IMR-90 (cell line): Measurements from ENCODE around the gene INF2. TPM values are rescaled to one million over a fixed set of nuclear protein-coding genes. Genes with fewer than 3 reads are reported as not detected.

ENCODE experiments used
- ATAC-seq: fragments of 200-7000 bp; cut with Tn5 transposase; 2 replicates; pipeline ENCODE4 v1.9.1; 2020; ENCODE audit warnings: low read depth, mild to moderate bottlenecking, moderate library complexity
- BruUV-seq: library from RNA; stranded (reverse); fragments of 400-500 nt; replicated peaks from 2 replicates; lab custom pipeline; 2021; lab: Mats Ljungman, UMichigan
- CTCF ChIA-PET: fragments of 300-600 bp; formaldehyde crosslinking; extraction: SDS; loops from one replicate; lab custom pipeline; 2021; ENCODE audit warnings: antibody characterized with exemption; lab: Yijun Ruan, JAX
- POLR2A ChIA-PET: fragments of 300-600 bp; sonication (Branson Sonifier 250); formaldehyde crosslinking; loops from one replicate; lab custom pipeline; 2022; ENCODE audit warnings: antibody characterized with exemption; ENCODE audit not compliant: unreplicated experiment; lab: Charles Lee
- DNase-seq: peaks from one replicate; pipeline ENCODE4 v3.0.0; 2013
- H2AFZ ChIP-seq: replicated peaks from 2 replicates; pipeline ENCODE3; 2013; ENCODE audit warnings: low read length, mild to moderate bottlenecking; ENCODE audit not compliant: poor library complexity
- H2AK5ac ChIP-seq: 2 replicates; pipeline ENCODE4 v1.6.1; 2013; ENCODE audit warnings: low read depth, low read length, inconsistent platforms
- H2AK9ac ChIP-seq: replicated peaks from 2 replicates; pipeline ENCODE3; 2013; ENCODE audit warnings: mild to moderate bottlenecking, low read depth, low read length, moderate library complexity; ENCODE audit not compliant: poor library complexity
- H2BK120ac ChIP-seq: 2 replicates; pipeline ENCODE4 v1.6.1; 2013; ENCODE audit warnings: low read depth, low read length, inconsistent platforms
- H2BK15ac ChIP-seq: 3 replicates; pipeline ENCODE4 v1.6.1; 2013; ENCODE audit warnings: low read depth, low read length, inconsistent platforms
- H2BK20ac ChIP-seq: 2 replicates; pipeline ENCODE4 v1.6.1; 2013; ENCODE audit warnings: low read depth, mild to moderate bottlenecking, inconsistent platforms, low read length, moderate library complexity
- H2BK5ac ChIP-seq: 2 replicates; pipeline ENCODE4 v1.6.1; 2013; ENCODE audit warnings: mild to moderate bottlenecking, low read depth, low read length, inconsistent platforms; ENCODE audit not compliant: poor library complexity, severe bottlenecking
- H3K14ac ChIP-seq: replicated peaks from 2 replicates; pipeline ENCODE4 v1.6.1; 2013; ENCODE audit warnings: low read depth, low read length, inconsistent platforms
- H3K18ac ChIP-seq: 2 replicates; pipeline ENCODE4 v1.6.1; 2013; ENCODE audit warnings: low read depth, low read length, control low read depth
- H3K23ac ChIP-seq: 2 replicates; pipeline ENCODE4 v1.6.1; 2013; ENCODE audit warnings: low read depth, low read length, inconsistent platforms
- H3K27ac ChIP-seq: 2 replicates; pipeline ENCODE4 v1.5.1; 2013; ENCODE audit warnings: mild to moderate bottlenecking, control low read depth, low read length; ENCODE audit not compliant: insufficient read depth
- H3K27me3 ChIP-seq: 2 replicates; pipeline ENCODE4 v1.6.1; 2013; ENCODE audit warnings: low read length; ENCODE audit not compliant: control insufficient read depth, insufficient read depth
- H3K36me3 ChIP-seq: 2 replicates; pipeline ENCODE4 v1.6.1; 2013; ENCODE audit warnings: low read length, mixed read lengths; ENCODE audit not compliant: control insufficient read depth, insufficient read depth
- H3K4ac ChIP-seq: 2 replicates; pipeline ENCODE4 v1.6.1; 2013; ENCODE audit warnings: low read depth, low read length, inconsistent platforms
- H3K4me1 ChIP-seq: 2 replicates; pipeline ENCODE4 v1.6.1; 2013; ENCODE audit warnings: low read length, mixed read lengths; ENCODE audit not compliant: control insufficient read depth, insufficient read depth
- H3K4me2 ChIP-seq: 2 replicates; pipeline ENCODE4 v1.6.1; 2013; ENCODE audit warnings: low read depth, mild to moderate bottlenecking, control low read depth, low read length, moderate library complexity
- H3K4me3 ChIP-seq: 2 replicates; pipeline ENCODE4 v1.5.1; 2013; ENCODE audit warnings: low read depth, mild to moderate bottlenecking, control low read depth, low read length, moderate library complexity; ENCODE audit not compliant: insufficient read depth
- H3K56ac ChIP-seq: 2 replicates; pipeline ENCODE4 v1.6.1; 2013; ENCODE audit warnings: low read length, inconsistent platforms; ENCODE audit not compliant: insufficient read depth; ENCODE audit errors: extremely low read depth
- H3K79me1 ChIP-seq, 2 experiments: 2 replicates each; pipeline ENCODE4 v1.6.1; 2013; ENCODE audit warnings: low read length in 2 of 2, inconsistent platforms in 1 of 2, low read depth in 1 of 2
- H3K9ac ChIP-seq: 2 replicates; pipeline ENCODE4 v1.6.1; 2013; ENCODE audit warnings: low read depth, low read length, control low read depth
- H3K9me1 ChIP-seq: 2 replicates; pipeline ENCODE4 v1.6.1; 2013; ENCODE audit warnings: low read length, inconsistent platforms; ENCODE audit not compliant: insufficient read depth
- H3K9me3 ChIP-seq: 2 replicates; pipeline ENCODE4 v1.6.1; 2013; ENCODE audit warnings: low read length; ENCODE audit not compliant: control insufficient read depth, insufficient read depth
- H4K20me1 ChIP-seq: 2 replicates; pipeline ENCODE4 v1.6.1; 2013; ENCODE audit warnings: low read length, inconsistent platforms; ENCODE audit not compliant: insufficient read depth
- H4K5ac ChIP-seq: 2 replicates; pipeline ENCODE4 v1.6.1; 2013; ENCODE audit warnings: mild to moderate bottlenecking, low read depth, low read length, control low read depth
- H4K8ac ChIP-seq, 2 experiments: 2 replicates each; pipeline ENCODE4 v1.6.1; 2013; ENCODE audit warnings: low read depth in 2 of 2, low read length in 2 of 2, control low read depth in 1 of 2, inconsistent platforms in 1 of 2
- H4K91ac ChIP-seq: 2 replicates; pipeline ENCODE4 v1.6.1; 2013; ENCODE audit warnings: low read depth, low read length, inconsistent platforms; ENCODE audit not compliant: insufficient read depth
- CEBPB ChIP-seq: IDR thresholded peaks from 2 replicates; pipeline ENCODE4 v1.6.1; 2012; ENCODE audit warnings: low read depth, low read length, improper control_type of control experiment
- MAFK ChIP-seq: IDR thresholded peaks from 2 replicates; pipeline ENCODE4 v1.6.1; 2012; ENCODE audit warnings: low read depth, low read length, improper control_type of control experiment
- MXI1 ChIP-seq: IDR thresholded peaks from 2 replicates; pipeline ENCODE4 v1.6.1; 2012; ENCODE audit warnings: low read depth, mild to moderate bottlenecking, low read length, moderate library complexity, borderline replicate concordance
- NFE2L2 ChIP-seq: fragments of 150-350 bp; IDR thresholded peaks from 2 replicates; pipeline ENCODE4 v1.6.1; 2016; ENCODE audit warnings: low read depth, mild to moderate bottlenecking, low read length
- RAD21 ChIP-seq: IDR thresholded peaks from 2 replicates; pipeline ENCODE4 v1.6.1; 2012; ENCODE audit warnings: low read length, improper control_type of control experiment
- RFX5 ChIP-seq: IDR thresholded peaks from 2 replicates; pipeline ENCODE4 v1.8.0; 2012; ENCODE audit warnings: low read depth, mild to moderate bottlenecking, low read length, moderate library complexity
- SMC3 ChIP-seq: fragments of 150-350 bp; IDR thresholded peaks from 2 replicates; pipeline ENCODE4 v1.6.1; 2016; ENCODE audit warnings: low read depth, mild to moderate bottlenecking, antibody characterized with exemption, low read length, moderate library complexity
- USF2 ChIP-seq: fragments of 150-350 bp; IDR thresholded peaks from 2 replicates; pipeline ENCODE4 v1.6.1; 2017; ENCODE audit warnings: mild to moderate bottlenecking, antibody characterized with exemption, low read length, low read depth
- WGBS, 2 experiments: methylation state at CpG; one replicate each; pipeline versions ENCODE4 v1.1.5 to v1.1.7; 2013; ENCODE audit warnings: missing lambda C conversion rate in 2 of 2; ENCODE audit not compliant: insufficient read length in 1 of 2; ENCODE audit errors: extremely low coverage in 2 of 2; 5-methylcytosine and 5-hydroxymethylcytosine counted together
- dilution Hi-C: fragments of 300-500 bp; cut with HindIII; formaldehyde crosslinking; loops from one replicate; pipeline ENCODE4 v1.14.3; 2018; ENCODE audit warnings: low sequenced_read_pairs; ENCODE audit not compliant: unreplicated experiment
- in situ Hi-C: fragments of 300-500 bp; cut with MboI; formaldehyde crosslinking; loops from 3 replicates; pipeline ENCODE4 v1.14.3; 2019; ENCODE audit warnings: low sequenced_read_pairs, inconsistent platforms, mixed read lengths
- intact Hi-C: fragments of 100-400 bp; cut with micrococcal nuclease; formaldehyde crosslinking; loops from 2 replicates; pipeline ENCODE4 v1.10.0; 2022
- polyA plus RNA-seq, 3 experiments: library from polyadenylated mRNA; depleted of rRNA; stranded (reverse); fragments of >200 nt; gene quantifications; 2 replicates each; pipeline ENCODE4 v1.2.3, GENCODE V29; 2012; ENCODE audit warnings: low replicate concordance in 1 of 3
- total RNA-seq: library from RNA; depleted of rRNA; stranded (reverse); fragments of >200 nt; gene quantifications from 2 replicates; pipeline ENCODE4 v1.2.3, GENCODE V29; 2012
- TF ChIP-seq, protein P1 (sequence below): fragments of 150-350 bp; IDR thresholded peaks from 2 replicates; pipeline ENCODE4 v1.6.1; 2016; ENCODE audit warnings: low read depth, mild to moderate bottlenecking, low read length, moderate library complexity, borderline replicate concordance

INF2 gene
- total and polyA plus RNA-seq, 2 of the 4 experiments (the other 2 are of a cell fraction), result 16.8 to 62.1 TPM

DNA sequence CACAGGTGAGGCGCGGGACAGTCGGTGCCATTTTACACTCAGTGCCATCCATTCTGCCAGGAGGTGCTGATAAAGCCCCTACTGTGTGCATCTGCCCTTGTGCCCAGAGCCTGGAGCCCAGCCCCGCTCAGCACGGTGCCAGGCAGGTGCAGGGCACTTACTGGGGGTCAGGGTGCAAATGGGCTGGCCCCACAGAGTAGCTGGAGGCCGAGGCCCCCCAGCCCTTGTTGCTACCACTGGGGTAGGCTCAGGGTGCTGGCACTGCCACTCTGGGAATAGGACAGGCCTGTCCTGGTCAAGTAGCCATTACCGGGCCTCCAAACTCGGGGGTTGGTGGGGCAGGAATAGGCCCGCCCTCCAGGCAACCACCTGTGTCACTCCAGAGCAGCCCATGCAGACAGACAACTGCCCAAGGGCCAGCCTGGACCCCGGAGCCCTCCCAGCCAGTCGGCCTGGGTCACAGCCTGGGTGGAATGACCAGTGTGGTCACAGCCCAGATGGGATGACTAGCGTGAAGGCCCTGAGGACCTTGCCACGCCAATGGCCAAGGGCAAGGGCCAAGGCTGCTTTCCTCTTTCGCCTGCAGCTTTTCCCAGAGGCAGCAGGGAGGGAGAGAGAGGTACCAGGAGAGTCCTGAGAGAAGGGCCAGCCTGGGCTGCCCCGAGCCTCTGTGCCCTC lies 3.0 kb downstream of the INF2 start:
- Histone ChIP-seq H3K79me1 (peaks cover 3 to 58% of the 10 kb centered on the region in 2 experiments; a peak in 3 of 4 replicates), H2BK5ac (no peak overlapping the region), H3K9ac (no peak overlapping the region), H3K27me3 (no peaks in the 10 kb centered on the region), H3K4me2 (no peak overlapping the region), H3K36me3 (peaks cover 31% of the 10 kb centered on the region), H2BK20ac (no peak overlapping the region), H3K23ac (no peak overlapping the region), H2BK120ac (no peak overlapping the region), H4K20me1 (peaks cover 74% of the 10 kb centered on the region), H3K4me1 (peaks cover 48% of the 10 kb centered on the region), H4K8ac (no peak overlapping the region), H3K4ac (no peak overlapping the region), H2BK15ac (no peak overlapping the region), H2AK9ac (peak overlapping the region; percentile 10), H3K4me3 (no peak overlapping the region), H2AFZ (no peak overlapping the region), H3K18ac (no peak overlapping the region), H2AK5ac (no peak overlapping the region), H3K56ac (no peak overlapping the region), H4K5ac (no peak overlapping the region), H4K91ac (no peak overlapping the region), H3K9me1 (peaks cover 5% of the 10 kb centered on the region; the same call in 1 of the 2 replicates), H3K14ac (no peak overlapping the region), H3K9me3 (no peaks in the 10 kb centered on the region), H3K27ac (no peak overlapping the region)
- dilution Hi-C loops, result no loop called here
- intact Hi-C loops, result no loop called here
- ATAC-seq, result no peak
- CTCF ChIA-PET, result no interaction called here
- no peak for TF ChIP-seq MAFK
- no peak for TF ChIP-seq RFX5
- TF ChIP-seq NFE2L2, result no peak
- no peak for TF ChIP-seq RAD21
- no peak for TF ChIP-seq CEBPB
- no peak for TF ChIP-seq MXI1
- no peak for TF ChIP-seq USF2
- no peak for TF ChIP-seq SMC3
- TF ChIP-seq, protein P1, sequence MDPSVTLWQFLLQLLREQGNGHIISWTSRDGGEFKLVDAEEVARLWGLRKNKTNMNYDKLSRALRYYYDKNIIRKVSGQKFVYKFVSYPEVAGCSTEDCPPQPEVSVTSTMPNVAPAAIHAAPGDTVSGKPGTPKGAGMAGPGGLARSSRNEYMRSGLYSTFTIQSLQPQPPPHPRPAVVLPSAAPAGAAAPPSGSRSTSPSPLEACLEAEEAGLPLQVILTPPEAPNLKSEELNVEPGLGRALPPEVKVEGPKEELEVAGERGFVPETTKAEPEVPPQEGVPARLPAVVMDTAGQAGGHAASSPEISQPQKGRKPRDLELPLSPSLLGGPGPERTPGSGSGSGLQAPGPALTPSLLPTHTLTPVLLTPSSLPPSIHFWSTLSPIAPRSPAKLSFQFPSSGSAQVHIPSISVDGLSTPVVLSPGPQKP, result no peak
- in situ Hi-C loops, result no loop called here
- BruUV-seq, result no TSS peak
- POLR2A ChIA-PET, result no interaction called here
- WGBS, 2 experiments, result 98% methylated on average over 5 of the region's 15 CpGs; no CpG with 5 or more reads in 1 of the 2 experiments
- DNase-seq, result no peak
